GM12865 (cell line): ENCODE results near the gene DLG4.
"Not testable (repeated sequence)": the region's sequence is repeated elsewhere in the genome, so short reads cannot be mapped to it uniquely, and the experiment has no call there.

Experiments used
- DNase-seq: peaks from one replicate; pipeline ENCODE4 v3.0.0; 2010; ENCODE audit warnings: low read depth
- H3K4me3 ChIP-seq: 2 replicates; pipeline ENCODE4 v1.5.1; 2011; ENCODE audit warnings: mild to moderate bottlenecking, low read depth, low read length, control low read depth
- CTCF ChIP-seq: IDR thresholded peaks from 2 replicates; pipeline ENCODE4 v1.5.1; 2011; ENCODE audit warnings: low read length, control low read depth, low read depth, inconsistent platforms; ENCODE audit not compliant: insufficient read depth; ENCODE audit errors: missing control alignments

DLG4 gene

GRCh38 chr17:7175330-7175733 is 44.3 kb downstream of the DLG4 start:
- H3K4me3 ChIP-seq, result no peak overlapping the region
- no peak for TF ChIP-seq CTCF
- DNase-seq, result no peak

GRCh38 chr17:7174603-7175326 is 44.9 kb downstream of the DLG4 start:
- no peak for TF ChIP-seq CTCF
- no peak overlapping the region for H3K4me3 ChIP-seq
- DNase-seq, result no peak

GRCh38 chr17:7173687-7174602 is 45.7 kb downstream of the DLG4 start:
- no peak for TF ChIP-seq CTCF
- no peak for DNase-seq
- H3K4me3 ChIP-seq, result no peak overlapping the region

GRCh38 chr17:7172522-7173191 is 47.0 kb downstream of the DLG4 start:
- not testable (repeated sequence) for DNase-seq, H3K4me3 ChIP-seq

GRCh38 chr17:7169565-7169908 is 50.1 kb downstream of the DLG4 start:
- DNase-seq, H3K4me3 ChIP-seq: not testable (repeated sequence)

GRCh38 chr17:7168841-7169564 is 50.6 kb downstream of the DLG4 start:
- not testable (repeated sequence) for H3K4me3 ChIP-seq, DNase-seq

GRCh38 chr17:7167832-7168231 is 51.8 kb downstream of the DLG4 start:
- H3K4me3 ChIP-seq, result no peak overlapping the region
- DNase-seq, result no peak
- TF ChIP-seq CTCF, result no peak

- TF ChIP-seq CTCF, result no peak
- no peak for DNase-seq
- H3K4me3 ChIP-seq, result no peak overlapping the region
Observed at GRCh38 chr17:7166873-7167272, 52.8 kb downstream of the DLG4 start.

GRCh38 chr17:7159571-7159970 is 60.1 kb downstream of the DLG4 start:
- H3K4me3 ChIP-seq, DNase-seq: not testable (repeated sequence)

GRCh38 chr17:7158424-7158823 is 61.2 kb downstream of the DLG4 start:
- DNase-seq, result not testable (repeated sequence)

More at GRCh38 chr17:7158424-7158823, 61.2 kb downstream of the DLG4 start:
- not testable (repeated sequence) for H3K4me3 ChIP-seq
